C4-2B (cell line): ENCODE results near the gene SUV39H1.

Experiments
- CTCF ChIP-seq: fragments of 450-650 bp; conservative IDR thresholded peaks from 2 replicates; pipeline ENCODE4 v1.5.1; 2017; ENCODE audit warnings: mild to moderate bottlenecking
- ZFX ChIP-seq: fragments of 450-650 bp; IDR thresholded peaks from 2 replicates; pipeline ENCODE4 v1.6.1; 2017

GRCh38 chrX:48711162-48711928, 14.8 kb downstream of the SUV39H1 start:
- TF ChIP-seq CTCF (no peak), ZFX (no peak)
